GM21576 (cell line): ENCODE measurements around the gene ATRN.
"Not testable (repeated sequence)": the region's sequence is repeated elsewhere in the genome, so short reads cannot be mapped to it uniquely, and the experiment has no call there.

Source experiments
- ATAC-seq: cut with Tn5 transposase; IDR thresholded peaks from one replicate; pipeline ENCODE4 v1.9.1; 2021; ENCODE audit warnings: mild to moderate bottlenecking, moderate library complexity; ENCODE audit not compliant: unreplicated experiment

The ATRN gene

GRCh38 chr20:3514012-3514642 lies 43.3 kb downstream of the ATRN start:
- no peak for ATAC-seq

GRCh38 chr20:3515379-3516170 lies 44.8 kb downstream of the ATRN start:
- ATAC-seq, result no peak

- no peak for ATAC-seq
These were observed 51.3 kb downstream of the ATRN start for GRCh38 chr20:3521852-3522740.

GRCh38 chr20:3524696-3525095 lies 53.9 kb downstream of the ATRN start:
- ATAC-seq, result not testable (repeated sequence)

- ATAC-seq, result no peak
These were observed 61.3 kb downstream of the ATRN start for GRCh38 chr20:3532089-3532615.

- ATAC-seq, result not testable (repeated sequence)
These were observed 66.9 kb downstream of the ATRN start for GRCh38 chr20:3537733-3538132.

- ATAC-seq, result no peak
These were observed 68.7 kb downstream of the ATRN start for GRCh38 chr20:3539311-3540107.

- no peak for ATAC-seq
These were observed 71.3 kb downstream of the ATRN start for GRCh38 chr20:3541887-3542721.

GRCh38 chr20:3543901-3544507 lies 73.2 kb downstream of the ATRN start:
- ATAC-seq, result no peak

GRCh38 chr20:3545401-3545925 lies 74.6 kb downstream of the ATRN start:
- no peak for ATAC-seq

GRCh38 chr20:3547906-3548305 lies 77.1 kb downstream of the ATRN start:
- no peak for ATAC-seq

- ATAC-seq, result no peak
These were observed 80.0 kb downstream of the ATRN start for GRCh38 chr20:3550837-3551236.

GRCh38 chr20:3551681-3552434 lies 81.0 kb downstream of the ATRN start:
- no peak for ATAC-seq

- ATAC-seq, result no peak
These were observed 82.8 kb downstream of the ATRN start for GRCh38 chr20:3553663-3554062.

GRCh38 chr20:3557237-3557785 lies 86.5 kb downstream of the ATRN start:
- ATAC-seq, result no peak

GRCh38 chr20:3559231-3559630 lies 88.4 kb downstream of the ATRN start:
- ATAC-seq, result no peak

- ATAC-seq, result no peak
These were observed 88.8 kb downstream of the ATRN start for GRCh38 chr20:3559637-3560036.

GRCh38 chr20:3560162-3560561 lies 89.3 kb downstream of the ATRN start:
- ATAC-seq, result no peak
